ENCODE measurements around the gene SCT.
"Not testable (repeated sequence)": the region's sequence is repeated elsewhere in the genome, so short reads cannot be mapped to it uniquely, and the experiment has no call there.

Gene SCT

GRCh38 chr11:654444-654843 lies 27.5 kb upstream of the SCT start:
- H3K4me1 Mint-ChIP-seq (ENCODE audit: low read depth); H3K27me3 Mint-ChIP-seq: not testable (repeated sequence)
- H3K36me3 Mint-ChIP-seq (ENCODE audit: low read depth) = peaks cover 68% of the 10 kb centered on the region

GRCh38 chr11:653837-654236 lies 26.9 kb upstream of the SCT start:
- Mint-ChIP-seq H3K36me3 (ENCODE audit: low read depth) (peaks cover 69% of the 10 kb centered on the region), H3K4me3 (no peak overlapping the region), H3K4me1 (ENCODE audit: low read depth) (no peaks in the 10 kb centered on the region), H3K9me3 (no peaks in the 10 kb centered on the region), H3K27ac (no peak overlapping the region), H3K27me3 (no peaks in the 10 kb centered on the region)
- no peak for DNase-seq

More at GRCh38 chr11:654444-654843, 27.5 kb upstream of the SCT start:
- not testable (repeated sequence) for H3K27ac Mint-ChIP-seq, H3K9me3 Mint-ChIP-seq, H3K4me3 Mint-ChIP-seq, DNase-seq

- not testable (repeated sequence) for H3K9me3 Mint-ChIP-seq; DNase-seq; H3K27me3 Mint-ChIP-seq; H3K4me3 Mint-ChIP-seq; H3K4me1 Mint-ChIP-seq (ENCODE audit: low read depth); H3K27ac Mint-ChIP-seq
- peaks cover 67% of the 10 kb centered on the region for H3K36me3 Mint-ChIP-seq (ENCODE audit: low read depth)
Measured at GRCh38 chr11:653136-653535, 26.2 kb upstream of the SCT start.

- Mint-ChIP-seq H3K9me3 (no peaks in the 10 kb centered on the region), H3K4me1 (ENCODE audit: low read depth) (peaks cover 2% of the 10 kb centered on the region), H3K27me3 (no peaks in the 10 kb centered on the region), H3K36me3 (ENCODE audit: low read depth) (peaks cover 68% of the 10 kb centered on the region), H3K27ac (no peak overlapping the region), H3K4me3 (no peak overlapping the region)
- DNase-seq = no peak
Measured at GRCh38 chr11:650482-650881, 23.5 kb upstream of the SCT start.

- H3K4me3 Mint-ChIP-seq; H3K4me1 Mint-ChIP-seq (ENCODE audit: low read depth); H3K27me3 Mint-ChIP-seq; H3K9me3 Mint-ChIP-seq; DNase-seq: not testable (repeated sequence)
- Mint-ChIP-seq H3K36me3 (ENCODE audit: low read depth) (peaks cover 60% of the 10 kb centered on the region), H3K27ac (peak overlapping the region; percentile 64)
Measured at GRCh38 chr11:647672-648158, 20.7 kb upstream of the SCT start.

- H3K36me3 Mint-ChIP-seq (ENCODE audit: low read depth) = peaks cover 49% of the 10 kb centered on the region
- H3K9me3 Mint-ChIP-seq = no peaks in the 10 kb centered on the region
- no peak overlapping the region for H3K27ac Mint-ChIP-seq
- no peak for DNase-seq
- no peak overlapping the region for H3K4me3 Mint-ChIP-seq
- H3K27me3 Mint-ChIP-seq = no peaks in the 10 kb centered on the region
- H3K4me1 Mint-ChIP-seq (ENCODE audit: low read depth) = peaks cover 2% of the 10 kb centered on the region
Measured at GRCh38 chr11:646214-646613, 19.2 kb upstream of the SCT start.

GRCh38 chr11:645536-645935 lies 18.6 kb upstream of the SCT start:
- H3K36me3 Mint-ChIP-seq (ENCODE audit: low read depth) = peaks cover 47% of the 10 kb centered on the region
- H3K27ac Mint-ChIP-seq = peak overlapping the region; percentile 23
- peaks cover 2% of the 10 kb centered on the region for H3K4me1 Mint-ChIP-seq (ENCODE audit: low read depth)
- H3K9me3 Mint-ChIP-seq = no peaks in the 10 kb centered on the region
- H3K4me3 Mint-ChIP-seq = no peak overlapping the region
- H3K27me3 Mint-ChIP-seq = peaks cover under 1% of the 10 kb centered on the region
- no peak for DNase-seq

GRCh38 chr11:643849-644738 lies 17.1 kb upstream of the SCT start:
- H3K27ac Mint-ChIP-seq = no peak overlapping the region
- H3K9me3 Mint-ChIP-seq = no peaks in the 10 kb centered on the region
- no peak for DNase-seq
- no peak overlapping the region for H3K4me3 Mint-ChIP-seq
- peaks cover 5% of the 10 kb centered on the region for H3K4me1 Mint-ChIP-seq (ENCODE audit: low read depth)
- H3K36me3 Mint-ChIP-seq (ENCODE audit: low read depth) = peaks cover 37% of the 10 kb centered on the region
- H3K27me3 Mint-ChIP-seq = peaks cover 8% of the 10 kb centered on the region

GRCh38 chr11:643366-643765 lies 16.4 kb upstream of the SCT start:
- no peak for DNase-seq

GRCh38 chr11:641806-642370 lies 14.9 kb upstream of the SCT start:
- H3K27ac Mint-ChIP-seq = no peak overlapping the region
- H3K4me1 Mint-ChIP-seq (ENCODE audit: low read depth) = peaks cover 15% of the 10 kb centered on the region
- H3K9me3 Mint-ChIP-seq = no peaks in the 10 kb centered on the region
- H3K27me3 Mint-ChIP-seq = peaks cover 27% of the 10 kb centered on the region
- no peak for DNase-seq
- H3K4me3 Mint-ChIP-seq = no peak overlapping the region
- peaks cover 26% of the 10 kb centered on the region for H3K36me3 Mint-ChIP-seq (ENCODE audit: low read depth)

More at GRCh38 chr11:643366-643765, 16.4 kb upstream of the SCT start:
- Mint-ChIP-seq H3K27ac (no peak overlapping the region), H3K9me3 (no peaks in the 10 kb centered on the region), H3K4me1 (ENCODE audit: low read depth) (peaks cover 10% of the 10 kb centered on the region), H3K27me3 (peaks cover 15% of the 10 kb centered on the region), H3K4me3 (no peak overlapping the region), H3K36me3 (ENCODE audit: low read depth) (peaks cover 31% of the 10 kb centered on the region)

GRCh38 chr11:640021-640706 lies 13.2 kb upstream of the SCT start:
- Mint-ChIP-seq H3K27me3 (peaks cover 42% of the 10 kb centered on the region), H3K36me3 (ENCODE audit: low read depth) (peaks cover 13% of the 10 kb centered on the region), H3K27ac (peak overlapping the region; percentile 69), H3K9me3 (no peaks in the 10 kb centered on the region), H3K4me1 (ENCODE audit: low read depth) (peaks cover 19% of the 10 kb centered on the region), H3K4me3 (peak overlapping the region; percentile 4)
- no peak for DNase-seq

- Mint-ChIP-seq H3K27ac (no peak overlapping the region), H3K9me3 (no peaks in the 10 kb centered on the region), H3K4me1 (ENCODE audit: low read depth) (peaks cover 19% of the 10 kb centered on the region), H3K36me3 (ENCODE audit: low read depth) (peaks cover 8% of the 10 kb centered on the region), H3K4me3 (no peak overlapping the region), H3K27me3 (peaks cover 48% of the 10 kb centered on the region)
- DNase-seq = no peak
Measured at GRCh38 chr11:639332-639955, 12.5 kb upstream of the SCT start.

GRCh38 chr11:638631-639331 lies 11.8 kb upstream of the SCT start:
- H3K27me3 Mint-ChIP-seq = peaks cover 49% of the 10 kb centered on the region
- no peaks in the 10 kb centered on the region for H3K9me3 Mint-ChIP-seq
- peaks cover 3% of the 10 kb centered on the region for H3K36me3 Mint-ChIP-seq (ENCODE audit: low read depth)
- no peak overlapping the region for H3K4me3 Mint-ChIP-seq
- H3K27ac Mint-ChIP-seq = no peak overlapping the region
- DNase-seq = no peak
- H3K4me1 Mint-ChIP-seq (ENCODE audit: low read depth) = peaks cover 19% of the 10 kb centered on the region
